ENCODE measurements around the gene TRRAP.

GRCh38 chr7:99000196-99000903, 122.0 kb downstream of the TRRAP start:
- TF ChIP-seq CTCF (IDR thresholded peaks at IDR 0.05) (no peak), POLR2A (IDR thresholded peaks at IDR 0.05; ENCODE audit: low read length) (no peak), CBX8 (IDR thresholded peaks at IDR 0.05) (no peak), MAFK (IDR thresholded peaks at IDR 0.05; ENCODE audit: partially characterized antibody) (no peak), KDM5A (IDR thresholded peaks at IDR 0.05) (no peak), RCOR1 (IDR thresholded peaks at IDR 0.05; ENCODE audit: low read depth, low read length) (no peak), MAX (IDR thresholded peaks at IDR 0.05) (no peak), ZNF302 (CRISPR knock-in tag; IDR thresholded peaks at IDR 0.05) (no peak), JUN (IDR thresholded peaks at IDR 0.05) (no peak), RAD21 (conservative IDR thresholded peaks at IDR 0.05 in 1 of 2, IDR thresholded peaks at IDR 0.05 in 1 of 2) (no peak)
- TF ChIP-seq, protein P1, sequence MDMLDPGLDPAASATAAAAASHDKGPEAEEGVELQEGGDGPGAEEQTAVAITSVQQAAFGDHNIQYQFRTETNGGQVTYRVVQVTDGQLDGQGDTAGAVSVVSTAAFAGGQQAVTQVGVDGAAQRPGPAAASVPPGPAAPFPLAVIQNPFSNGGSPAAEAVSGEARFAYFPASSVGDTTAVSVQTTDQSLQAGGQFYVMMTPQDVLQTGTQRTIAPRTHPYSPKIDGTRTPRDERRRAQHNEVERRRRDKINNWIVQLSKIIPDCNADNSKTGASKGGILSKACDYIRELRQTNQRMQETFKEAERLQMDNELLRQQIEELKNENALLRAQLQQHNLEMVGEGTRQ (IDR thresholded peaks at IDR 0.05) = no peak
